K562 (cell line): ENCODE results near the gene CD4. TPM values are rescaled to one million over a fixed set of nuclear protein-coding genes. Genes with fewer than 3 reads are reported as not detected.

Experiments
- ATAC-seq: fragments of 200-7000 bp; cut with Tn5 transposase; 3 replicates; pipeline ENCODE4 v1.9.1; 2020; ENCODE audit warnings: moderate library complexity
- BruUV-seq: library from RNA; stranded (reverse); fragments of 400-500 nt; replicated peaks from 2 replicates; lab custom pipeline; 2021; lab: Mats Ljungman, UMichigan
- CTCF ChIA-PET: fragments of 300-600 bp; formaldehyde crosslinking; extraction: SDS; loops from one replicate; lab custom pipeline; 2021; ENCODE audit warnings: low intra/inter-chr PET ratio; lab: Yijun Ruan, JAX
- POLR2A ChIA-PET: fragments of 300-600, 350-650 bp; sonication (Branson Sonifier 250); formaldehyde crosslinking; extraction: SDS; loops from one replicate; lab custom pipeline; 2021; ENCODE audit warnings: antibody characterized with exemption, inconsistent platforms; lab: Yijun Ruan, JAX
- DNase-seq, 4 experiments: peaks; one replicate each; pipeline versions ENCODE4 v3.0.0 to v3.0.0-alpha.2; 2011 to 2018; ENCODE audit warnings: low spot score in 3 of 4, mixed read lengths in 3 of 4; ENCODE audit errors: extremely low read depth in 1 of 4
- FAIRE-seq: peaks from 2 replicates; lab custom pipeline; 2011; peaks lifted over from hg19 to GRCh38; lab: Jason Lieb, UNC
- H2AFZ ChIP-seq: 2 replicates; pipeline ENCODE4 v1.6.0; 2011; ENCODE audit warnings: low read depth, low read length, control low read depth, inconsistent platforms
- H3K27ac ChIP-seq: fragments of 200-600 bp; 3 replicates; pipeline ENCODE4 v1.8.0; 2011; ENCODE audit warnings: low read depth, mild to moderate bottlenecking, control low read depth, inconsistent platforms, low read length, moderate library complexity, mixed read lengths; ENCODE audit errors: extremely low read depth
- H3K27me3 ChIP-seq, 2 experiments: fragments of 300-600 bp in 1 of 2; 2 replicates in 1 of 2; 3 replicates in 1 of 2; pipeline versions ENCODE4 v1.6.0 to v1.8.0; 2011; ENCODE audit warnings: inconsistent platforms in 2 of 2, low read length in 2 of 2, mild to moderate bottlenecking in 1 of 2, mixed read lengths in 1 of 2, moderate library complexity in 1 of 2; ENCODE audit not compliant: control insufficient read depth in 2 of 2, insufficient read depth in 2 of 2
- H3K36me3 ChIP-seq: fragments of 300-600 bp; 3 replicates; pipeline ENCODE4 v1.8.0; 2011; ENCODE audit warnings: mild to moderate bottlenecking, low read length, inconsistent platforms; ENCODE audit not compliant: control insufficient read depth, insufficient read depth
- H3K4me1 ChIP-seq, 2 experiments: fragments of 200-600 bp in 1 of 2; replicated peaks in 1 of 2; 2 replicates in 1 of 2; 3 replicates in 1 of 2; pipeline versions ENCODE4 v1.5.1 to v1.8.0; 2011; ENCODE audit warnings: inconsistent platforms in 2 of 2, low read length in 2 of 2, mild to moderate bottlenecking in 1 of 2, mixed read lengths in 1 of 2, moderate library complexity in 1 of 2; ENCODE audit not compliant: control insufficient read depth in 2 of 2, insufficient read depth in 2 of 2
- H3K4me2 ChIP-seq: 2 replicates; pipeline ENCODE4 v1.6.1; 2011; ENCODE audit warnings: low read length, control low read depth, inconsistent platforms, mixed read lengths; ENCODE audit not compliant: insufficient read depth
- H3K4me3 ChIP-seq: fragments of 200-600 bp; sonication (generic), shearing (Covaris generic); 2 replicates; pipeline ENCODE4 v1.5.1; 2016; ENCODE audit warnings: control low read depth, inconsistent platforms
- H3K79me2 ChIP-seq: fragments of 200-600 bp; 3 replicates; pipeline ENCODE4 v1.8.0; 2011; ENCODE audit warnings: low read length, inconsistent platforms; ENCODE audit not compliant: control insufficient read depth, insufficient read depth
- H3K9ac ChIP-seq, 2 experiments: 2 replicates each; pipeline versions ENCODE4 v1.6.0 to v1.6.1; 2011; ENCODE audit warnings: low read depth in 2 of 2, low read length in 2 of 2, control low read depth in 1 of 2, inconsistent platforms in 1 of 2, mild to moderate bottlenecking in 1 of 2, mixed read lengths in 1 of 2; ENCODE audit not compliant: insufficient read depth in 1 of 2
- H3K9me1 ChIP-seq: one replicate; pipeline ENCODE4 v1.6.0; 2011; ENCODE audit warnings: inconsistent platforms, mild to moderate bottlenecking, low read length, moderate library complexity; ENCODE audit not compliant: control insufficient read depth, insufficient read depth
- H3K9me3 ChIP-seq: replicated peaks from 2 replicates; pipeline ENCODE4 v1.5.1; 2011; ENCODE audit warnings: low read depth, low read length, inconsistent platforms; ENCODE audit not compliant: control insufficient read depth, insufficient read depth
- H4K20me1 ChIP-seq: replicated peaks from 2 replicates; pipeline ENCODE4 v1.6.1; 2011; ENCODE audit warnings: low read length, inconsistent platforms, mixed read lengths; ENCODE audit not compliant: control insufficient read depth, insufficient read depth
- E2F3 ChIP-seq: fragments of 250-450 bp; sonication (Bioruptor Pico); IDR thresholded peaks from 2 replicates; pipeline ENCODE4 v1.4.0; 2020; ENCODE audit warnings: mild to moderate bottlenecking
- FOXA3 ChIP-seq, 2 experiments: fragments of 450-650 bp in 1 of 2; sonication (generic) in 1 of 2; formaldehyde crosslinking; IDR thresholded peaks in 1 of 2; conservative IDR thresholded peaks in 1 of 2; 2 replicates each; pipeline versions ENCODE4 v1.4.0 to v1.8.0; 2020 to 2022; ENCODE audit warnings: mild to moderate bottlenecking in 2 of 2, missing genetic modification reagents in 1 of 2
- KDM2B ChIP-seq: fragments of 250-450 bp; sonication (Bioruptor Pico); IDR thresholded peaks from 2 replicates; pipeline ENCODE4 v1.8.0; 2021; ENCODE audit warnings: mild to moderate bottlenecking, moderate library complexity
- NCOA1 ChIP-seq: fragments of 450-650 bp; IDR thresholded peaks from 2 replicates; pipeline ENCODE4 v1.6.1; 2016; ENCODE audit warnings: low read depth
- PTRF ChIP-seq: fragments of 450-650 bp; IDR thresholded peaks from 2 replicates; pipeline ENCODE4 v1.6.1; 2016; ENCODE audit warnings: mild to moderate bottlenecking, missing genetic modification characterization, missing compliant biosample characterization
- SETDB1 ChIP-seq: IDR thresholded peaks from one replicate; pipeline ENCODE4 v1.6.1; 2012; ENCODE audit warnings: low read length, control low read depth, inconsistent platforms
- SRSF1 ChIP-seq: fragments of 200-400 bp; formaldehyde crosslinking; IDR thresholded peaks from 2 replicates; pipeline ENCODE4 v1.6.1; 2017; ENCODE audit warnings: mild to moderate bottlenecking, low read depth, low read length, moderate library complexity
- YBX1 ChIP-seq: fragments of 450-650 bp; IDR thresholded peaks from 2 replicates; pipeline ENCODE4 v1.7.1; 2016; ENCODE audit warnings: mild to moderate bottlenecking
- ZNF133 ChIP-seq: fragments of 250-450 bp; sonication (Bioruptor Pico); IDR thresholded peaks from 2 replicates; pipeline ENCODE4 v1.4.0; 2020; ENCODE audit warnings: mild to moderate bottlenecking
- WGBS: fragments of 100-300 bp; shearing (Covaris generic); methylation state at CpG from one replicate; pipeline ENCODE4 v1.1.6; 2016; ENCODE audit warnings: low coverage, mixed read lengths; ENCODE audit not compliant: insufficient coverage; ENCODE audit errors: missing lambda C conversion rate; 5-methylcytosine and 5-hydroxymethylcytosine counted together
- in situ Hi-C: fragments of 300-500 bp; cut with MboI; formaldehyde crosslinking; loops from 4 replicates; pipeline ENCODE4 v1.15.0; 2018; ENCODE audit warnings: inconsistent platforms, mixed read lengths
- intact Hi-C: fragments of 100-400 bp; cut with micrococcal nuclease; formaldehyde crosslinking; loops from 2 replicates; pipeline ENCODE4 v1.14.2; 2022
- polyA plus RNA-seq, 8 experiments: library from polyadenylated mRNA; depleted of rRNA in 4 of 8; stranded (reverse) in 5 of 8; unstranded in 3 of 8; fragments of >200 nt; fragmentation: Nextera tagmentation in 2 of 8; fragmentation: Illumina TruSeq in 1 of 8; extraction: Ambion mirVana in 2 of 8; extraction: Trizol in 1 of 8; gene quantifications; 2 replicates each; pipeline versions ENCODE4 v1.2.1 to v1.2.3, GENCODE V29; 2011 to 2014; ENCODE audit warnings: inconsistent platforms in 1 of 8, missing spikeins in 1 of 8
- total RNA-seq, 7 experiments: library from RNA; depleted of rRNA in 6 of 7; stranded (reverse); fragments of >200 nt in 6 of 7; fragmentation: Illumina TruSeq in 2 of 7; extraction: Trizol in 2 of 7; gene quantifications; 2 replicates each; pipeline versions ENCODE4 v1.2.1 to v1.2.3, GENCODE V29; 2011 to 2021; ENCODE audit warnings: low replicate concordance in 1 of 7
- TF ChIP-seq, protein P1 (sequence below): fragments of 250-450 bp; sonication (Bioruptor Pico); IDR thresholded peaks from 2 replicates; pipeline ENCODE4 v1.8.0; 2022; ENCODE audit warnings: inconsistent platforms, mild to moderate bottlenecking, moderate library complexity, borderline replicate concordance

The CD4 gene
- total and polyA plus RNA-seq, 9 of the 15 experiments (the other 6 are each of a cell fraction or from before 2014, with no cell fraction given) = 0.06 to 0.27 (median 0.09) TPM; not detected in 5

DNA sequence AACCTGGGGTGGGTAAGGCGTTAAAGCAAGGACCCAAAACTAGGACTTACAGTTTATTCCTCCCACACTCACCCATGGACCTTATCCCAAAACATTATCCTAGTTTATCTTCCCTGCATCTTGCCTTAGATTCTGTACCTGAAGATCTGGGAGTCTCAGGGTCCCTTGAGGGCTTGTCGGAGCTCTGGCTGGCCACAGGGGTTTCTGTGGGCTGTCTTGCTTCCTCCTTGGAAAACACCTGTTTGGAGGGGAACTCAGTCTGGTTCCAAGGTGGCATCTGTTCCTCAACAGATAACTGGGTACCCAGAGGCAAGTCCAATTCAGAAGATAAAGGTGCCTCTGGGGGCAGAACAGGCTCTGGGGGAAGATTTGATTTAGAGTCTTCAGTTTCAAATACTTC is 60.1 kb downstream of the CD4 start (continued):
- TF ChIP-seq SETDB1 (no peak), NCOA1 (no peak)

DNA sequence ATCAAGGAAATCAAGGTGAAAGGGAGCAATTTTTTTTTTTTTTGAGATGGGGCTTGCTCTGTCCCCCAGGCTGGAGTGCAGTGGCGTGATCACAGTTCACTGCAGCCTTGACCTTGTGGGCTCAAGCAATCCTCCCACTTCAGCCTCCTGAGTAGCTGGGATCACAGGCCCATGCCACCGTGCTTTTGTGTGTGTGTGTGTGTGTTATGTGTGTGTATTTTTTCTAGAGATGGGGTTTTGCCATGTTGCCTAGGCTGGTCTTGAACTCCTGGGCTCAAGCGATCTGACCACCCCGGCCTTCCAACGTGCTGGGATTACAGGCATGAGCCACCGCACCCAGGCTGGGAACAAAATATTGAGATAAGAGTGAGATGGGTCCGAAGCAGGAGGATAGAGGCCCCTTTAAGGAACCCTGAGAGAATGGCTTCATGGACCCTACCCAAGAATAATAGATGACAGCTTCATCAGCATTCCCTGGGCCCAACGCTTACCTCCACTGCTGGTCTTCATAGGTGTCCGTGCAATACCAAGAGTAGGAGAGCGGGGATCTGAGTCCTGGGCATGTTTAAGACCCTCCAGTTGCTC is 60.7 kb downstream of the CD4 start:
- Histone ChIP-seq H3K36me3 (peaks cover 67% of the 10 kb centered on the region; the same call in 2 of the 3 replicates), H3K4me1 (peaks cover 17 to 18% of the 10 kb centered on the region in 2 experiments; a peak in 4 of 5 replicates), H3K4me2 (peak overlapping the region; percentile 88), H3K27me3 (no peaks in the 10 kb centered on the region), H4K20me1 (no peaks in the 10 kb centered on the region; the same call in 1 of the 2 replicates), H3K79me2 (peaks cover 50% of the 10 kb centered on the region), H3K9me1 (peaks cover 3% of the 10 kb centered on the region), H3K9me3 (no peaks in the 10 kb centered on the region), H2AFZ (no peak overlapping the region), H3K4me3 (peak overlapping the region; percentile 79), H3K9ac (peak overlapping the region; percentile 89 to 96), H3K27ac (peak overlapping the region; percentile 87)
- ChIA-PET POLR2A (interaction anchor here (0.6 to 7.4 kb wide), 7 partner anchors 9 to 186 kb away, joined by 3 to 174 read pairs (median 5); partner anchors contain the start of genes C12orf57, GNB3, SPSB2 and TPI1), CTCF (no interaction called here)
- ATAC-seq = no peak
- BruUV-seq = no TSS peak
- in situ Hi-C loops (no loop called here), intact Hi-C loops (no loop called here)
- no peak for DNase-seq
- WGBS = 13% methylated on average over 10 of the region's 10 CpGs
- no peak for FAIRE-seq
- TF ChIP-seq SRSF1 (no peak), ZNF133 (no peak), FOXA3 (CRISPR knock-in tag; conservative IDR thresholded peaks at IDR 0.05 in 1 of 2, IDR thresholded peaks at IDR 0.05 in 1 of 2) (no peak), PTRF (tag) (no peak), YBX1 (no peak), E2F3 (CRISPR knock-in tag) (no peak), KDM2B (CRISPR knock-in tag) (no peak)
- TF ChIP-seq, protein P1, sequence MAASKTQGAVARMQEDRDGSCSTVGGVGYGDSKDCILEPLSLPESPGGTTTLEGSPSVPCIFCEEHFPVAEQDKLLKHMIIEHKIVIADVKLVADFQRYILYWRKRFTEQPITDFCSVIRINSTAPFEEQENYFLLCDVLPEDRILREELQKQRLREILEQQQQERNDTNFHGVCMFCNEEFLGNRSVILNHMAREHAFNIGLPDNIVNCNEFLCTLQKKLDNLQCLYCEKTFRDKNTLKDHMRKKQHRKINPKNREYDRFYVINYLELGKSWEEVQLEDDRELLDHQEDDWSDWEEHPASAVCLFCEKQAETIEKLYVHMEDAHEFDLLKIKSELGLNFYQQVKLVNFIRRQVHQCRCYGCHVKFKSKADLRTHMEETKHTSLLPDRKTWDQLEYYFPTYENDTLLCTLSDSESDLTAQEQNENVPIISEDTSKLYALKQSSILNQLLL (CRISPR knock-in tag) = no peak
